ENCODE data around the gene SLC22A25. TPM values are rescaled to one million over a fixed set of nuclear protein-coding genes. Genes with fewer than 3 reads are reported as not detected.
"Not testable (repeated sequence)": the region's sequence is repeated elsewhere in the genome, so short reads cannot be mapped to it uniquely, and the experiment has no call there.

The SLC22A25 gene
- polyA plus RNA-seq, 1 of the 3 experiments (the other 2 are of a cell fraction), result not detected

GRCh38 chr11:63237413-63237812, 6.0 kb downstream of the SLC22A25 start:
- ChIA-PET CTCF (no interaction called here), POLR2A (no interaction called here)
- no peaks in the 10 kb centered on the region for H3K9me3 ChIP-seq
- no peak overlapping the region for H2AFZ ChIP-seq (ENCODE audit: low read depth)
- no peaks in the 10 kb centered on the region for H3K9me2 ChIP-seq
- no peaks in the 10 kb centered on the region for H4K20me1 ChIP-seq (ENCODE audit: insufficient read depth)
- H3K4me3 ChIP-seq (ENCODE audit: low read depth in 2 of 2, low read length in 1 of 2), result no peak overlapping the region
- no peaks in the 10 kb centered on the region for H3K36me3 ChIP-seq (replicated peaks in 1 of 2; ENCODE audit: control insufficient read depth in 1 of 2, insufficient read depth in 2 of 2, low read length in 1 of 2)
- no peak overlapping the region for H3K27ac ChIP-seq (ENCODE audit: low read depth in 2 of 2, low read length in 1 of 2)
- no peaks in the 10 kb centered on the region for H3F3A ChIP-seq (replicated peaks; ENCODE audit: insufficient read depth)
- H3K27me3 ChIP-seq (ENCODE audit: insufficient read depth), result no peaks in the 10 kb centered on the region
- no peaks in the 10 kb centered on the region for H3K79me2 ChIP-seq (ENCODE audit: insufficient read depth)
- H3K4me2 ChIP-seq, result no peak overlapping the region
- TF ChIP-seq SIN3A (IDR thresholded peaks at IDR 0.05; ENCODE audit: borderline replicate concordance, low read depth, low read length) (no peak), FOXJ3 (CRISPR knock-in tag; IDR thresholded peaks at IDR 0.05) (no peak)
- DNase-seq, result no peak
- no peak overlapping the region for H3K9ac ChIP-seq
- H3K4me1 ChIP-seq (ENCODE audit: control insufficient read depth in 1 of 2, insufficient read depth in 2 of 2, low read depth in 1 of 2, low read length in 1 of 2), result no peaks in the 10 kb centered on the region

DNA sequence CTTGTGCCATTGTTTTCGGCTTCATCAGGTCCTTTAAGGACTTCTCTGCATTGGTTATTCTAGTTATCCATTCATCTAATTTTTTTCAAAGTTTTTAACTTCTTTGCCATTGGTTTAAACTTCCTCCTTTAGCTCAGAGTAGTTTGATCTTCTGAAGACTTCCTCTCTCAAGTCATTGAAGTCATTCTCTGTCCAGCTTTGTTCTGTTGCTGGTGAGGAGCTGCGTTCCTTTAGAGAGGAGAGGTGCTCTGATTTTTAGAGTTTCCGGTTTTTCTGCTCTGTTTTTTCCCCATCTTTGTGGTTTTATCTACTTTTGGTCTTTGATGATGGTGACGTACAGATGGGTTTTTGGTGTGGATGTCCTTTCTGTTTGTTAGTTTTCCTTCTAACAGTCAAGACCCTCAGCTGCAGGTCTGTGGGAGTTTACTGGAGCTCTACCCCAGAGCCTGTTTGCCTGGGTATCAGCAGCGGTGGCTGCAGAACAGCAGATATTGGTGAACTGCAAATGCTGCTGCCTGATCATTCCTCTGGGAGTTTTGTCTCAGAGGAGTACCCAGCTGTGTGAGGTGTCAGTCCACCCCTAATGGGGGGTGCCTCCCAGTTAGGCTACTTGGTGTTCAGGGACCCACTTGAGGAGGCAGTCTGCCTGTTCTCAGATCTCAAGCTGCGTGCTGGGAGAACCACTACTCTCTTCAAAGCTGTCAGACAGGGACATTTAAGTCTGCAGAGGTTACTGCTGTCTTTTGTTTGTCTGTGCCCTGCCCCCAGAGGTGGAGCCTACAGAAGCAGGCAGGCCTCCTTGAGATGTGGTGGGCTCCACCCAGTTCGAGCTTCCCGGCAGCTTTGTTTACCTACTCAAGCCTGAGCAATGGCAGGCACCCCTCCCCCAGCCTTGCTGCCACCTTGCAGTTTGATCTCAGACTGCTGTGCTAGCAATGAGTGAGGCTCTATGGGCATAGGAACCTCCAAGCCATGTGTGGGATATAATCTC, 7.6 kb downstream of the SLC22A25 start:
- WGBS (ENCODE audit: low lambda C conversion rate), result 10% methylated on average over 6 of the region's 8 CpGs
- H3K4me1 ChIP-seq (ENCODE audit: control insufficient read depth in 1 of 2, insufficient read depth in 2 of 2, low read depth in 1 of 2, low read length in 1 of 2); H3F3A ChIP-seq (replicated peaks; ENCODE audit: insufficient read depth); H3K9ac ChIP-seq; H3K79me2 ChIP-seq (ENCODE audit: insufficient read depth); H3K36me3 ChIP-seq (replicated peaks in 1 of 2; ENCODE audit: control insufficient read depth in 1 of 2, insufficient read depth in 2 of 2, low read length in 1 of 2); POLR2A ChIA-PET; H3K27me3 ChIP-seq (ENCODE audit: insufficient read depth); H3K27ac ChIP-seq (ENCODE audit: low read depth in 2 of 2, low read length in 1 of 2); H3K4me3 ChIP-seq (ENCODE audit: low read depth in 2 of 2, low read length in 1 of 2); DNase-seq; H3K9me2 ChIP-seq; H4K20me1 ChIP-seq (ENCODE audit: insufficient read depth); CTCF ChIA-PET; H3K4me2 ChIP-seq; H2AFZ ChIP-seq (ENCODE audit: low read depth); H3K9me3 ChIP-seq: not testable (repeated sequence)

DNA sequence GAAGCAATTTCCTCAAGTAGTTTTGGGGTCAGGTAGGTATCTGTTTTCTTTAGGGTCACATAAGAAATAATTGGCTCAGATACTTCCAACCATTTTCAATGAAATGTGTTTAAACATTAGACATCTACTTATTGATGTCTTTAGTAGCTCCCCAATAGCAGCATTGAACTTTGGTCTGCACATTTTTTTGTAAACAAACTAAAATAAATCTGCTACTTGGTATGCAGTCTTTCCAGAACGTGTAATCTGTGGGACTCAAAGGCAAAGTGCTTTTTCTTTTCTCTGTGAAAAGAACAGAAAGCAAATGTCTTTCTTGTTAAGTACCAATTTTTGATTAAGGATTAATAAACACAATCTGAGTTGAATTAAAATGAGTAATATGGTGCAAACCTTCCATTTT, 13.6 kb downstream of the SLC22A25 start:
- no peaks in the 10 kb centered on the region for H3K27me3 ChIP-seq (ENCODE audit: insufficient read depth)
- no peaks in the 10 kb centered on the region for H3K4me1 ChIP-seq (ENCODE audit: control insufficient read depth in 1 of 2, insufficient read depth in 2 of 2, low read depth in 1 of 2, low read length in 1 of 2)
- H4K20me1 ChIP-seq (ENCODE audit: insufficient read depth), result no peaks in the 10 kb centered on the region
- H3K9me2 ChIP-seq, result no peaks in the 10 kb centered on the region
- DNase-seq, result no peak
- H2AFZ ChIP-seq (ENCODE audit: low read depth), result no peak overlapping the region
- H3F3A ChIP-seq (replicated peaks; ENCODE audit: insufficient read depth), result peaks cover 4% of the 10 kb centered on the region
- no peaks in the 10 kb centered on the region for H3K36me3 ChIP-seq (replicated peaks in 1 of 2; ENCODE audit: control insufficient read depth in 1 of 2, insufficient read depth in 2 of 2, low read length in 1 of 2)
- TF ChIP-seq PBX3 (IDR thresholded peaks at IDR 0.05) (no peak), EP300 (IDR thresholded peaks at IDR 0.05; ENCODE audit: borderline replicate concordance in 1 of 2, low read depth in 1 of 2, low read length in 1 of 2) (no peak), POLR2AphosphoS5 (IDR thresholded peaks at IDR 0.05; ENCODE audit: low read depth, low read length) (no peak), EZH2phosphoT487 (IDR thresholded peaks at IDR 0.05; ENCODE audit: borderline replicate concordance, low read depth) (no peak), GABPA (IDR thresholded peaks at IDR 0.05; ENCODE audit: low read depth) (no peak), MXI1 (IDR thresholded peaks at IDR 0.05; ENCODE audit: low read depth, low read length) (no peak), CHD2 (IDR thresholded peaks at IDR 0.05; ENCODE audit: low read length, partially characterized antibody) (no peak), YY1 (IDR thresholded peaks at IDR 0.05; ENCODE audit: low read depth) (no peak), RXRA (IDR thresholded peaks at IDR 0.05; ENCODE audit: borderline replicate concordance, low read depth) (no peak), CTCF (IDR thresholded peaks at IDR 0.05) (no peak), TCF12 (IDR thresholded peaks at IDR 0.05) (no peak), RAD21 (IDR thresholded peaks at IDR 0.05; ENCODE audit: low read length) (no peak), JUND (IDR thresholded peaks at IDR 0.05) (no peak)
- TF ChIP-seq, protein P1, sequence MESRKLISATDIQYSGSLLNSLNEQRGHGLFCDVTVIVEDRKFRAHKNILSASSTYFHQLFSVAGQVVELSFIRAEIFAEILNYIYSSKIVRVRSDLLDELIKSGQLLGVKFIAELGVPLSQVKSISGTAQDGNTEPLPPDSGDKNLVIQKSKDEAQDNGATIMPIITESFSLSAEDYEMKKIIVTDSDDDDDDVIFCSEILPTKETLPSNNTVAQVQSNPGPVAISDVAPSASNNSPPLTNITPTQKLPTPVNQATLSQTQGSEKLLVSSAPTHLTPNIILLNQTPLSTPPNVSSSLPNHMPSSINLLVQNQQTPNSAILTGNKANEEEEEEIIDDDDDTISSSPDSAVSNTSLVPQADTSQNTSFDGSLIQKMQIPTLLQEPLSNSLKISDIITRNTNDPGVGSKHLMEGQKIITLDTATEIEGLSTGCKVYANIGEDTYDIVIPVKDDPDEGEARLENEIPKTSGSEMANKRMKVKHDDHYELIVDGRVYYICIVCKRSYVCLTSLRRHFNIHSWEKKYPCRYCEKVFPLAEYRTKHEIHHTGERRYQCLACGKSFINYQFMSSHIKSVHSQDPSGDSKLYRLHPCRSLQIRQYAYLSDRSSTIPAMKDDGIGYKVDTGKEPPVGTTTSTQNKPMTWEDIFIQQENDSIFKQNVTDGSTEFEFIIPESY (IDR thresholded peaks at IDR 0.05; ENCODE audit: borderline replicate concordance, low read depth), result no peak
- no peak overlapping the region for H3K9ac ChIP-seq
- ChIA-PET CTCF (no interaction called here), POLR2A (no interaction called here)
- 2% methylated on average over 1 of the region's 1 CpG for WGBS (ENCODE audit: low lambda C conversion rate)
- no peak overlapping the region for H3K4me3 ChIP-seq (ENCODE audit: low read depth in 2 of 2, low read length in 1 of 2)
- H3K27ac ChIP-seq (ENCODE audit: low read depth in 2 of 2, low read length in 1 of 2), result no peak overlapping the region
- H3K4me2 ChIP-seq, result no peak overlapping the region
- H3K79me2 ChIP-seq (ENCODE audit: insufficient read depth), result no peaks in the 10 kb centered on the region
- no peaks in the 10 kb centered on the region for H3K9me3 ChIP-seq

Measured in SK-N-SH (cell line).